ENCODE results near the gene TMEM106A. TPM values are rescaled to one million over a fixed set of nuclear protein-coding genes. Genes with fewer than 3 reads are reported as not detected.
"Not testable (repeated sequence)": the region's sequence is repeated elsewhere in the genome, so short reads cannot be mapped to it uniquely, and the experiment has no call there.

The TMEM106A gene
- total and polyA plus RNA-seq, 9 of the 15 experiments (the other 6 are each of a cell fraction or from before 2014, with no cell fraction given), result 0.03 to 0.29 (median 0.15) TPM

GRCh38 chr17:43246456-43246855 is 34.8 kb downstream of the TMEM106A start:
- H3K9me3 ChIP-seq (replicated peaks; ENCODE audit: control insufficient read depth, insufficient read depth, low read depth, low read length); POLR2A ChIA-PET; H3K4me2 ChIP-seq (ENCODE audit: insufficient read depth, low read length); H4K20me1 ChIP-seq (replicated peaks; ENCODE audit: control insufficient read depth, insufficient read depth, low read length); H3K4me3 ChIP-seq; H3K36me3 ChIP-seq (ENCODE audit: control insufficient read depth, insufficient read depth, low read length); H3K9me1 ChIP-seq (ENCODE audit: control insufficient read depth, insufficient read depth, low read length); H3K27ac ChIP-seq (ENCODE audit: extremely low read depth, low read depth, low read length); H3K4me1 ChIP-seq (replicated peaks in 1 of 2; ENCODE audit: control insufficient read depth in 2 of 2, insufficient read depth in 2 of 2, low read length in 2 of 2); DNase-seq (ENCODE audit: extremely low read depth in 1 of 4, low spot score in 3 of 4); intact Hi-C loops (cut with micrococcal nuclease); H3K27me3 ChIP-seq (ENCODE audit: control insufficient read depth in 2 of 2, insufficient read depth in 2 of 2, low read length in 2 of 2); H2AFZ ChIP-seq (ENCODE audit: low read depth, low read length); CTCF ChIA-PET (ENCODE audit: low intra/inter-chr PET ratio); H3K79me2 ChIP-seq (ENCODE audit: control insufficient read depth, insufficient read depth, low read length); H3K9ac ChIP-seq (ENCODE audit: insufficient read depth in 1 of 2, low read depth in 2 of 2, low read length in 2 of 2); ATAC-seq; BruUV-seq (replicated peaks); FAIRE-seq; in situ Hi-C loops (cut with MboI): not testable (repeated sequence)
- 59% methylated on average over 11 of the region's 23 CpGs for WGBS (ENCODE audit: insufficient coverage, low coverage, missing lambda C conversion rate)

Small RNA genes within 50 kb of the gene (small RNA-seq; reads per million reads assigned to genes)
- gene AC060780.2 (not detected), gene AC060780.3 (not detected), gene RF00004 (not detected), gene RNU2-1 (not detected)

Other genes starting within 250 kb of the TMEM106A start
Only the 7 nearest of the 12 such genes appear.
- 72.5 and 96.7 TPM in 2 replicates for gene VAT1, start 189.5 kb upstream of the TMEM106A start, total RNA-seq (2014; rRNA removed)
- gene VAT1, start 189.5 kb upstream of the TMEM106A start, total RNA-seq (2014; rRNA removed; fragmentation: Illumina TruSeq; extraction: Trizol), result 58.6 and 60.6 TPM in 2 replicates
- gene VAT1, start 189.5 kb upstream of the TMEM106A start, total RNA-seq (2015; rRNA removed; fragmentation: Illumina TruSeq; extraction: Trizol), result 94.7 and 97.8 TPM in 2 replicates
- gene VAT1, start 189.5 kb upstream of the TMEM106A start, total RNA-seq (2021), result 141 and 153 TPM in 2 replicates
- gene VAT1, start 189.5 kb upstream of the TMEM106A start, polyA plus RNA-seq (2011; rRNA removed), result 46.3 and 61.6 TPM in 2 replicates
- gene VAT1, start 189.5 kb upstream of the TMEM106A start, polyA plus RNA-seq (2014; fragmentation: Illumina TruSeq; extraction: Trizol), result 108 and 109 TPM in 2 replicates
- gene VAT1, start 189.5 kb upstream of the TMEM106A start, polyA plus RNA-seq (2014; fragmentation: Nextera tagmentation; extraction: Ambion mirVana), result 10 to 100 TPM; 29.4 to 46.0 TPM
- gene VAT1, start 189.5 kb upstream of the TMEM106A start, polyA plus RNA-seq (2014; rRNA removed), result 62.2 and 66.7 TPM in 2 replicates
- 0.68 and 1.3 TPM in 2 replicates for gene RND2, start 186.6 kb upstream of the TMEM106A start, total RNA-seq (2014; rRNA removed)
- 0.98 and 0.99 TPM in 2 replicates for gene RND2, start 186.6 kb upstream of the TMEM106A start, total RNA-seq (2014; rRNA removed; fragmentation: Illumina TruSeq; extraction: Trizol)
- 1.4 TPM in 2 replicates for gene RND2, start 186.6 kb upstream of the TMEM106A start, total RNA-seq (2015; rRNA removed; fragmentation: Illumina TruSeq; extraction: Trizol)
- 1.8 TPM in 2 replicates for gene RND2, start 186.6 kb upstream of the TMEM106A start, total RNA-seq (2021)
- gene RND2, start 186.6 kb upstream of the TMEM106A start, polyA plus RNA-seq (2011; rRNA removed), result 1.4 and 1.9 TPM in 2 replicates
- 1.3 TPM in 2 replicates for gene RND2, start 186.6 kb upstream of the TMEM106A start, polyA plus RNA-seq (2014; fragmentation: Illumina TruSeq; extraction: Trizol)
- under 1 TPM; 0.15 to 0.39 TPM for gene RND2, start 186.6 kb upstream of the TMEM106A start, polyA plus RNA-seq (2014; fragmentation: Nextera tagmentation; extraction: Ambion mirVana)
- 0.77 and 1.8 TPM in 2 replicates for gene RND2, start 186.6 kb upstream of the TMEM106A start, polyA plus RNA-seq (2014; rRNA removed)
- gene BRCA1, start 86.5 kb upstream of the TMEM106A start, total RNA-seq (2014; rRNA removed), result 68.4 and 82.5 TPM in 2 replicates
- 73.2 and 79.1 TPM in 2 replicates for gene BRCA1, start 86.5 kb upstream of the TMEM106A start, total RNA-seq (2014; rRNA removed; fragmentation: Illumina TruSeq; extraction: Trizol)
- 59.0 and 61.6 TPM in 2 replicates for gene BRCA1, start 86.5 kb upstream of the TMEM106A start, total RNA-seq (2015; rRNA removed; fragmentation: Illumina TruSeq; extraction: Trizol)
- gene BRCA1, start 86.5 kb upstream of the TMEM106A start, total RNA-seq (2021), result 60.2 and 62.3 TPM in 2 replicates
- 49.7 and 95.3 TPM in 2 replicates for gene BRCA1, start 86.5 kb upstream of the TMEM106A start, polyA plus RNA-seq (2011; rRNA removed)
- 74.8 and 77.1 TPM in 2 replicates for gene BRCA1, start 86.5 kb upstream of the TMEM106A start, polyA plus RNA-seq (2014; fragmentation: Illumina TruSeq; extraction: Trizol)
- 10 to 100 TPM; 25.9 to 35.6 TPM for gene BRCA1, start 86.5 kb upstream of the TMEM106A start, polyA plus RNA-seq (2014; fragmentation: Nextera tagmentation; extraction: Ambion mirVana)
- 56.5 and 60.1 TPM in 2 replicates for gene BRCA1, start 86.5 kb upstream of the TMEM106A start, polyA plus RNA-seq (2014; rRNA removed)
- 37.0 and 38.9 TPM in 2 replicates for gene NBR1, start 40.7 kb upstream of the TMEM106A start, total RNA-seq (2014; rRNA removed)
- gene NBR1, start 40.7 kb upstream of the TMEM106A start, total RNA-seq (2014; rRNA removed; fragmentation: Illumina TruSeq; extraction: Trizol), result 50.2 and 59.5 TPM in 2 replicates
- gene NBR1, start 40.7 kb upstream of the TMEM106A start, total RNA-seq (2015; rRNA removed; fragmentation: Illumina TruSeq; extraction: Trizol), result 33.9 and 36.8 TPM in 2 replicates
- 39.9 and 44.8 TPM in 2 replicates for gene NBR1, start 40.7 kb upstream of the TMEM106A start, total RNA-seq (2021)
- gene NBR1, start 40.7 kb upstream of the TMEM106A start, polyA plus RNA-seq (2011; rRNA removed), result 41.0 and 70.1 TPM in 2 replicates
- 58.6 and 62.8 TPM in 2 replicates for gene NBR1, start 40.7 kb upstream of the TMEM106A start, polyA plus RNA-seq (2014; fragmentation: Illumina TruSeq; extraction: Trizol)
- 1 to 10 TPM; 4.2 to 7.5 TPM for gene NBR1, start 40.7 kb upstream of the TMEM106A start, polyA plus RNA-seq (2014; fragmentation: Nextera tagmentation; extraction: Ambion mirVana)
- 36.2 and 39.9 TPM in 2 replicates for gene NBR1, start 40.7 kb upstream of the TMEM106A start, polyA plus RNA-seq (2014; rRNA removed)
- not detected in 2 replicates for gene CCDC200, start 16.7 kb downstream of the TMEM106A start, total RNA-seq (2014; rRNA removed)
- not detected in 2 replicates for gene CCDC200, start 16.7 kb downstream of the TMEM106A start, total RNA-seq (2014; rRNA removed; fragmentation: Illumina TruSeq; extraction: Trizol)
- gene CCDC200, start 16.7 kb downstream of the TMEM106A start, total RNA-seq (2015; rRNA removed; fragmentation: Illumina TruSeq; extraction: Trizol), result not detected in 2 replicates
- gene CCDC200, start 16.7 kb downstream of the TMEM106A start, total RNA-seq (2021), result not detected in 2 replicates
- gene CCDC200, start 16.7 kb downstream of the TMEM106A start, polyA plus RNA-seq (2011; rRNA removed), result not detected in 2 replicates
- gene CCDC200, start 16.7 kb downstream of the TMEM106A start, polyA plus RNA-seq (2014; fragmentation: Illumina TruSeq; extraction: Trizol), result not detected in 2 replicates
- under 1 TPM in 1 of 2 experiments, not detected in 1; 0.14 TPM for gene CCDC200, start 16.7 kb downstream of the TMEM106A start, polyA plus RNA-seq (2014; fragmentation: Nextera tagmentation; extraction: Ambion mirVana)
- not detected in 2 replicates for gene CCDC200, start 16.7 kb downstream of the TMEM106A start, polyA plus RNA-seq (2014; rRNA removed)
- gene RNU2-1, start 22.1 kb downstream of the TMEM106A start, total RNA-seq (2014; rRNA removed), result not detected in 2 replicates
- gene RNU2-1, start 22.1 kb downstream of the TMEM106A start, total RNA-seq (2014; rRNA removed; fragmentation: Illumina TruSeq; extraction: Trizol), result not detected in 2 replicates
- not detected in 2 replicates for gene RNU2-1, start 22.1 kb downstream of the TMEM106A start, total RNA-seq (2015; rRNA removed; fragmentation: Illumina TruSeq; extraction: Trizol)
- 9,315 and 9,527 TPM in 2 replicates for gene RNU2-1, start 22.1 kb downstream of the TMEM106A start, total RNA-seq (2021)
- not detected in 2 replicates for gene RNU2-1, start 22.1 kb downstream of the TMEM106A start, polyA plus RNA-seq (2011; rRNA removed)
- gene RNU2-1, start 22.1 kb downstream of the TMEM106A start, polyA plus RNA-seq (2014; fragmentation: Illumina TruSeq; extraction: Trizol), result not detected in 2 replicates
- gene RNU2-1, start 22.1 kb downstream of the TMEM106A start, polyA plus RNA-seq (2014; fragmentation: Nextera tagmentation; extraction: Ambion mirVana), result not detected
- gene RNU2-1, start 22.1 kb downstream of the TMEM106A start, polyA plus RNA-seq (2014; rRNA removed), result not detected in 2 replicates
- gene ARL4D, start 187.1 kb downstream of the TMEM106A start, total RNA-seq (2014; rRNA removed), result 0.41 and 0.61 TPM in 2 replicates
- 0.16 and 0.18 TPM in 2 replicates for gene ARL4D, start 187.1 kb downstream of the TMEM106A start, total RNA-seq (2014; rRNA removed; fragmentation: Illumina TruSeq; extraction: Trizol)
- 0.43 and 0.49 TPM in 2 replicates for gene ARL4D, start 187.1 kb downstream of the TMEM106A start, total RNA-seq (2015; rRNA removed; fragmentation: Illumina TruSeq; extraction: Trizol)
- gene ARL4D, start 187.1 kb downstream of the TMEM106A start, total RNA-seq (2021), result 0.47 and 0.53 TPM in 2 replicates
- 0.21 and 0.31 TPM in 2 replicates for gene ARL4D, start 187.1 kb downstream of the TMEM106A start, polyA plus RNA-seq (2011; rRNA removed)
- gene ARL4D, start 187.1 kb downstream of the TMEM106A start, polyA plus RNA-seq (2014; fragmentation: Illumina TruSeq; extraction: Trizol), result 0.34 and 0.43 TPM in 2 replicates
- gene ARL4D, start 187.1 kb downstream of the TMEM106A start, polyA plus RNA-seq (2014; fragmentation: Nextera tagmentation; extraction: Ambion mirVana), result under 1 TPM in 1 of 2 experiments, not detected in 1; 0.07 TPM
- gene ARL4D, start 187.1 kb downstream of the TMEM106A start, polyA plus RNA-seq (2014; rRNA removed), result 0.21 and 0.62 TPM in 2 replicates

Data from K562 (cell line).